UCSD-AML1 (cell line): ENCODE data around the gene FNDC10.
"Not testable (repeated sequence)": the region's sequence is repeated elsewhere in the genome, so short reads cannot be mapped to it uniquely, and the experiment has no call there.

Experiments
- DNase-seq: peaks from one replicate; lab custom pipeline; 2025; ENCODE audit not compliant: unreplicated experiment; lab: John Stamatoyannopoulos, UW

Gene FNDC10

DNA sequence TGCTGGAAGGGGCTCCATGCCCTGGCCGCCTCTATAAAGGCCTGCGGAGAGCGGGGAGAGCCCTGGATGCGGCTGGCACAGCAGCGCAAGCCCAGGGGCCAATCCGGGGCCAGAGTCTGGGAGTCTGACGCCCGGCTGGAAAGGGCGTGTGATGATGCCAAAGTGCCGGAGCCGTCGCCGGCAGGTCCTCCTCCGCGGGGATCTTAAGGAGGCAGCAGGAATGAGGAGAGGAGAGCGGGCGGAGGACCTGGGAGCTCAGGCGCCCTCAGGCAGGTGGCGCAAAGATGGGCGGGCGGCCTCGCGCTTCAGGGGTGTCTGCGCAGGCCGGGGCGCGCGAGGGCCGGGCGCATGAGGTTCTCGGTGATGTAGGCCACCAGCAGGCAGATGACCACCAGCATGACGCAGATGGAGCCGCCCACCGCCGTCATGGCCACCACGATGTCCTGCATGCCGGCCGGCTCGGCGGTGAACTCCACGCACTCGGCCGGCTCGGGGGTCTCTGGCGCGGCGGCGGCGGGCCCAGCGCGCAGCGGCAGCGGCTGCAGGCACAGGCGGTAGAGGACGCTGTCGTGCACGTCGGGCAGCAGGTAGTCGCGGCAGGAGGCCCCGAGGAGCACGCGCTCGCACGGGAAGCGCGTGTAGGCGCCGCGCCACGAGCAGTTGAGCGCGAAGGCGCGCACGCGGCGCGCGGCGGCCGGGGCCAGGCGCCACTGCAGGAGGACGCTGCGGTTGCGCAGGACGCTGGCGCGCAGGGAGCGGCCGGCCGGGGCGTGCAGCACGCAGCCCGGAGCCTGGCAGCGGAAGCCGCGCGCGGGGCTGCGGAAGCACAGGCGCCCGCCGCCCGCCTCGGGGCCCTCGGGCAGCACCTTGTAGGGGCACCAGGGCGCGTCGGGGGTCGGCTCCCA lies 653 bp downstream of the FNDC10 start:
- no peak for DNase-seq

DNA sequence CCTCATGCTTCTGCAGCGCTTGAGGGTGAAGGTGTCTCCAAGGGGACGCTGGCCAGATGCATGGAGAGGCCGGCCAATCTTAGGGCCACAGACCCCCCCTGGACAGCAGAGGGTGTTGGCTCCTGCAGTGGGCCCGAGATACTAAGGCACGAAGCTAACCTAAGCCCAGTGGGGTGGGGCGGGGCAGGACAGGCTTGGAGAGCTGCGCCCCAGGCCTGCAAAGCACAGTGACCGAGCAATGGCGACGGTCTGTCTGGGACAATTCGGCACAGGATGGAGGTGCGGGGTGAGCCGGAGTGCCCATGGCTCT lies 1.3 kb downstream of the FNDC10 start:
- no peak for DNase-seq

DNA sequence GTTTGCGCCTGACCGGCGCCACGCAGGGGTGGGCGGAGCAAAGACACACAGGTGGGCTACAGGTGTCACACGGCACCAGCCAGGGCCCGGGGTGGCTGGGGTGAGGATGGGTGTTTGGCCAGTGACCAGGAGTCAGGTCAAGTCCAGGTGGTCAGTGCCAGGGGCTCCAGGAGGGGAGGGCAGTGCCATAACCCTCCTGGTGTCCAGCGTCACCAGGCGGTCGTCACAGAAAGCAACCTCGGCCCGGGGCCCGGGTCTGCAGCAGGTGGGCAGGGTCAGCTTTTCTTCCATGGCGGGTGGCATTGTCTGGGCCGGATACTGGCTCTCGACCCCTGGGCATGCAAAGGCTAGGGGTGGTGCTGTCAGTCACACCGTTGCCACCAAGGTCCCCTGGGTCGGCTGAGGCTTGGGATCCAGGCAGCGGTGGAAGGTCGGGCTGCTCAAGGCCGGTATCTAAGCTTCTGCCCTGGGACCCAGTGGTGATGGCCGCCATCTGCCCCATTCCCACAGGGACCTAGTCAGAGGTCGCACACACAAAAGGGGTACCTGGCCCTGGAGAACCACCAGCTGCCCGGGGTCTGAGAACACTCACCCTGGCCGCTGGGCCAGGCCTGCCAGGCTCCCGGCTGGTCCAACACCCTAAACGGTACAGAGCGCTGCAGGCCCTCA lies 1.8 kb downstream of the FNDC10 start:
- DNase-seq: no peak

DNA sequence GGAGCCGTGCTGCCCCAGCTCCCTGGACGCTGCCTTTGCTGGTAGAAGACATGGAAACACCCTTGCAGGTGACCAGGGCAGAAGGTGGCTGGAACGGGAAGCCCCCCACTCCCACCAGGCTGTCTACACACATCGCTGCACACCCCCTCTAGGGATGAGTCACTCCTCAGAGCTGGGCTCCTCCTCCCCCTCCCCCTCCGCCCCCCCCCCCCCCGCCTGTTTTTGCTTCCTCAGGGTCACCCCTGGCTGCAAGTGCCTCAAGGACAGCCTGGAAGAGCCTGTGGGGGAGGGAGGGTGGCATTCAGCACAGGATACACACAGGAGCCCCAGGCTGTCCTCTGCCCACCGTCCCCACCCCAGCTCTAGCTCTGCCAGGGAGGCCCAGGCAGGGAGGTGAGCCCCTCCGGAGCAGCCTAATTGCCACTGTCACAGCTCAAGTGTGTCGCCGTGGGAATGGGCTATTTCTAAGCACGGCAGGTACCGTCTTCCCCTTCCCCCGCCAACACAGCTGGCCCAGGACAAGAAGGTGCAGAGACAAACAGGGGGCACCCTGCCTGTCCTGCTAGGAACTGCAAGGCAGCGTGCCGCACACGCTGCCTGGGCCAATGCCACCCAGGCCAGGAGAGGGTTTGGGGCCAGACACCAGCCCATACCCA lies 2.5 kb downstream of the FNDC10 start:
- peak; percentile 34 for DNase-seq

DNA sequence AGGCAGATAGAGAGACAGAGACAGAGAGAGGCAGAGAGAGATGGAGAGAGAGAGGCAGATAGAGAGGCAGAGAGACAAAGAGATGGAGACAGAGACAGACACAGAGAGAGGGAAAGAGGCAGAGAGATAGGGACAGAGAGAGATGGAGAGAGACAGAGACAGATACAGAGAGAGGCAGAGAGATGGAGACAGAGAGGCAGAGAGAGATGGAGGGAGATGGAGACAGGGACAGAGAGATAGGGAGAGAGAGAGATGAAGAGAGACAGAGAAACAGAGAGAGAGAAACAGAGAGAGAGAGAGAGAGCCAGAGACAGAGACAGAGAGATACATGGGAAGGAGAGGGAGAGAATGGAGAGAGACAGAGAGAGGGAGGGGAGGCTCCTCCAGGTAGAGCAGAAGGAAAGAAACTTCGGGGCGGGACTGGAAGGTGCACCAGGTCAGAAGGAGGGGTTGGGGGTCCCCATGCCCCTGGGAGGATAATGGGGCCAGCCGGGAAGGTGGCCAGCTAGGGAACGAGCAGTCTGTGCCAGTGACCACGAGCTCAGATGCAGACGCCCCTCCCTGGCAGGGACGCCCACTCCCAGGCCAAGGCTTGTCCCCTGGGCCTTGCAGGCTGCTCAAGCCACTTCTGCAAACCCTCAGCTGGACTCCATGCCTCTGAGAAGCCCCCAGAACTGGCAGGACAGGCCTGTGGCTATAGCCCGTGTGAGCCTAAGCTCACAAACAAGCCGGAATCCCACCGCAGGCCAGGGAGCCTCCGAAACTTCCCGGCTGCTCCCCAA lies 3.3 kb downstream of the FNDC10 start:
- no peak for DNase-seq

DNA sequence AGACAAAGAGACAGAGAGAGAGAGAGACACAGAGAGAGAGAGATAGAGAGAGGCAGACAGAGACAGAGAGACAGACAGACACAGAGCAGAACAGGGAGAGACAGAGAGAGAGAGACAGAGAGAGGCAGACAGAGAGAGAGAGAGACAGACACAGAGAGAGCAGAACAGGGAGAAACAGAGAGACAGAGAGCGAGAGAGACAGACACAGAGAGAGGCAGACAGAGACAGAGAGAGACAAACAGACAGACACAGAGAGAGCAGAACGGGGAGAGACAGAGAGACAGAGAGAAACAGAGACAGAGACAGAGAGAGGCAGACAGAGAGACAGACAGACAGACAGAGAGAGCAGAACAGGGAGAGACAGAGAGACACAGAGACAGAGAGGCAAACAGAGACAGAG lies 4.6 kb downstream of the FNDC10 start:
- not testable (repeated sequence) for DNase-seq

DNA sequence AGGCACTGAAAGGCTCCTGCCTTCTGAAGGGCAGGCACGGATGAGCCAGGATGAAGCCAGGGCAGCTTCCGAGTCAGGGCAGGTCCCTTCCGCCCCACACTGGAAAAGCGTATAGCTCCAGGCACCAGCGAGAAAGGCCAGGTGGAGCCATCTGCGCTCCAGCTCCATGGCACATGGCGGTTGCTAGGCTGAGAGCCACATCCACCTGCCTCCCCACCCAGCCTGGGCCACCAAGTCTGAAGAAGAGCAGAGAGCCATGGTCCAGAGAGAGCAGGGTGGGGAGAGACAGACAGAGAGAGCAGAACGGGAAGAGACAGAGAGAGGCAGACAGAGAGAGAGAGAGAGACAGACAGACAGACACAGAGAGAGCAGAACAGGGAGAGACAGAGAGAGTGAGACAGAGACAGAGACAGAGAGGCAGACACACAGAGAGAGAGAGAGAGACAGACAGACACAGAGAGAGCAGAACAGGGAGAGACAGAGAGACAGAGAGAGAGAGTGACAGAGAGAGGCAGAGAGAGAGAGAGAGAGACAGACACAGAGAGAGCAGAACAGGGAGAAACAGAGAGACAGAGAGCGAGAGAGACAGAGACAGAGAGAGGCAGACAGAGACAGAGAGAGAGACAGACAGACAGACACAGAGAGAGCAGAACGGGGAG lies 5.2 kb downstream of the FNDC10 start:
- DNase-seq: no peak

DNA sequence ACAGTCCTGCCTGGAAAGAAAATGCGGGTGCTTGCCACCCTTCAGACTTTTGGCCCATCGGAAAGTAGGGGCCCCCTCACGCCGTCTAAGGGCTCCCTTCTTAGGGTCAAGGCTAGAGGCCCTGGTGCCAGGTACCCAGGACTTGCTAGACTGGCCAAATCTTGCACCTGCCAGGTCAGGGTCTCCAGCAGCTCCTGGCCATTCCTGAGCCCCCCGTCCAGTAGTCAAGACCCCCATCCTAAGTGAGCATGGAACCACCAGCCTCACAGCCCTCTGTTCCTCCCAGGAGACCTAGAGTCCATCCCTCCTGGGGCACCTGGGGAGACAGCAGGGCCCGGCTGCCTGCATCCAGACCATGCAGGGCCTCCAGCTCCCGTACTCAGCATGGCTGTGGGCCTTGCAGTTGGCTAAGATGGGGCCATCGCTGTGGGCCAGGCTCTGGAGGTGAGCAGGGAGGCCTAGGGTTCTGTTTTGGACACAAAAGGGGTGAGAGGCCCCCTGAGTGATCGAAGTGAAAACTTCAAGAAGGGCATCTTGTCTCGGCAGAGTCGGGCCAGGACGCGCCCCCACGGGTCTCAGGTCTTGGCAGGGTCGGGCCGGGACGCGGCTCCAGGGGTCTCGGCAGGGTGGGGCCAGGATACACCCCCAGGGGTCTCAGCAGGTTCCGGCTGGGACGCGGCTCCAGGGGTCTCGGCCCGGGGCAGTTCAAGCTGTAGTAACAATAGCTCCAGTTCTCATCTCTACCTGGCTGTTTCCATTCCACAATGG lies 5.9 kb downstream of the FNDC10 start:
- no peak for DNase-seq

DNA sequence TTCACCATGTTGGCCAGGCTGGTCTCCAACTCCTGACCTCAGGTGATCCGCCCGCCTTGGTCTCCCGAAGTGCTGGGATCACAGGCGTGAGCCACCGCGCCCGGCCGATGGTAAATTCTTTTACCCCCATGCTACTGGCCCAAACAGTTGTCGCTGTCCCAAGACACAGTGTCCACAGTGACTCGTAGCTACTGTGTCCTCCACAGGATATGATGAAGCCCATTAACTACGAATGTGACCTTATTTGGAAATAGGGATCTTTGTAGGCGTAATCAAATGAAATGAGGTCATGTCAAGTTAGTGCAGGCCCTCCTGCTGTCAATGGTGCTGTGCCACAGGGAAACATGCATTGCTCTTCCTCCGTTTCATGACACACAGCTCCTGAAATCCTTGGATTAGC lies 8.5 kb downstream of the FNDC10 start:
- DNase-seq: no peak

DNA sequence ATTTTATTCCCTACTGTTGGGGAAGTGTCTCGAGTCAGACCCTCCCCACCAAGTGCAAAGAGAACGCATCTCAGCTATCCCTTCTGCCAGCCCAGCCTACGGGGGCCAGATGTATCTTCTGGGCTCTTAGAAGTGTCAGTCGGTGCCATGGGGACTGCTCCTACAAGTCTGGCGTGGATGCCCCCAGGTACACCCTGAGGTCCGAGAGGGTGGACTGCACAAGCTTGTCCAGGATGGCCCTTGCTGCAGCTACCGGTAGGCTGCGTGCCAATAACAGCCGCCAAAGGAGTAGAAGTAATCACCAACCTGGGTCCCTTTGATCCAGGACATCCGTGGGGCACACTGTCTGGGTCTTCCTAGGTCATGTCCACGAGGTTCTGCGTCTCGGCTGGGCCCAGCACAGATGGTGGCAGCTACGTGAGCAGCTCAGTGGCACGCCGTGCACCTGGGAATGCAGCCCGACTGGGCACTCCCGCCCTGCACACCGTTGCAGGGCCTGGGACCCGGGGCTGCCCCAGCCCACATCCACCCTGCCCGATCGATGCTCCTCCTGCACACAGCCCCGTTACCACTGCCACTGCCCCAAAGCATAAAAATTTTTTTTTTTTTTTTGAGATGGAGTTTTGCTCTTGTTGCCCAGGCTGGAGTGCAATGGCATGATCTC lies 16.5 kb downstream of the FNDC10 start:
- no peak for DNase-seq

DNA sequence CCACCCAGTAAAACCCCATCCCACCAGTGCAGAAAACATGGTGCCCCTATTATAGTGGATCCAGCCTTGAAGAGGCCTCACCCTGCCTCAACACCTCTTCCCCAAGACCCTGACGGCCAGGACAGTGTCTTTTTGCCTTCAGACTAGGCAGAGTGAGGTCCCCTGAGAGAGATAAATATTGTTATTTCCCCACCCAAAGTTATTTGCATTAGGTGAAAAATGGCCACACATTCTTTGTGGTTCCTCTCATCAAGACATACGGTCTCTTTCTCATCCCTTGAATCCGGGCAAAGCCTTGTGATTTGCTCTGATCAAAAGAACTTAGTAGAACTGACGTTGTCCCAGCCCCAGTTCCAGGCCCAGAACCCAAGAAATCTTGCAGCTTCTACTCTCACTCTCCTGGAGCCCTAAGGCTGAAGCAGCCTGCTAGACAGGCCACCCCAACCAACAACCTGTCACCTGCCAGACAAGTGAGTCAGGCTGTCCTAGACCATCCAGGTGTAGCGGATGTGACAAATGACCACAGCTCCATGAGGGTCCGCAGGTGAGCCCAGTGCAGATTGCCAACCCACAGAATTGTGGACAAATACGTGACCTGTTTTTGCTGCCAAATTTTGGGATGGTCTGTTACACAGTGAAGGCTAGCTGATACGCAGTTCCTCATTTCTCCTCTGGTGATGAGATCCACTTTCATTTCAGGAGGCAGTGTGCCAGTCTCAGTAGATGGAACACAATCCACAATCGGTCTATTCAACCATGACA lies 17.2 kb downstream of the FNDC10 start:
- DNase-seq: no peak

DNA sequence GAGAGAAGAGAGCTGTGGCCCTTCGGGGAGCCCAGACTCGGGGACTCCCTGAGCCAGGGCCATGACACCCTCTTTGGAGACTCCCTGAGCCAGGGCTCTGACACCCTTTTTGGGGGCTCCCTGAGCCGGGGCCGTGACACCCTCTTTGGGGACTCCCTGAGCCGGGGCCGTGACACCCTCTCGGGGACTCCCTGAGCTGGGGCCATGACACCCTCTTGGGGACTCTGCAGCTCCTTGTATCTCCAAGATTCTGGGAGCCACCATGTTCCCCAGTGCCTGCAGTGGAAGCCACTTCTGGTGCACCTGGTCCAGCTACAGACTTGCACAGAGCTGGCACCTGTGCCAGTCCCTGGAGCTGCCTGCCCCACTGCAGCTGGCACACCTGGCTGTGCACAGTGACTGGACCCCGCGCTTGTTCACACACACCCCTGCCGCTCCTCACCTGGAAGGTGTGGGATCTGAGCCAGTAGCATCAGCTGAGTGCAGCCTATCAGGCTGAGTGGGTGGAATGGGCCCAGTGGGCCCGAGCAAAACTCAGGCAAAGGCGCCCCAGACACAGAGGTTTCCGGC lies 21.5 kb downstream of the FNDC10 start:
- DNase-seq: no peak

DNA sequence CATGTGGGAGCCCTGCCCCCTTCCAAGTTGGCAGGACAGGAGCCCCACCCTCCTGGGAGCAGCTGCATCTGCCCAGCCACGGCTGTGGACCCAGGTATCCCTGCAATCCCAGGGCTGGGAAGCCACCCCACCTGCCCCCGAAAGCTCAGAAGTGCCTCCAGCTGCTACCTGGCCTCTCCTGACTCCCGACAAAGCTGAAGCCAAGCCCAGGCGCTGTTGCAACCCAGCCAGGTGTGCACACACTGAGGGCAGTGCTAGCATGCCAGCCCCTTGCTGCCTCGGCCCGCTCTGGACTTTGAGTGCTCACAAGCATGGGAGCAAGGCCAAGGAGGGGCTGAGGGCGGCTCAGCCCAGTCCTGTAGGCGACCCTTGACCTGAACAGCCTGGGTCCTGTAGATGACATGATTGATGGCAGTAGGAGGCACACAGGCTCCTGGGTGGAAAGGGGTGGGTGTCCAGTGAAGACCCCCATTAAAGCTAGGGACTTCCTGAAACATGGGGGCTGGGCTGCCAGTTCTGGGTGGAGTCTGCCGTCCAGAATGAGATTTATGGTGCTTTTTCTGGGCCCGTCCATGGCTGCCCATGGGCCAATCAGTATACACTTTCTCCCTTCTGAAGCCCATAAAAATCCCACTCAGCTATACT lies 22.4 kb downstream of the FNDC10 start:
- DNase-seq: no peak

DNA sequence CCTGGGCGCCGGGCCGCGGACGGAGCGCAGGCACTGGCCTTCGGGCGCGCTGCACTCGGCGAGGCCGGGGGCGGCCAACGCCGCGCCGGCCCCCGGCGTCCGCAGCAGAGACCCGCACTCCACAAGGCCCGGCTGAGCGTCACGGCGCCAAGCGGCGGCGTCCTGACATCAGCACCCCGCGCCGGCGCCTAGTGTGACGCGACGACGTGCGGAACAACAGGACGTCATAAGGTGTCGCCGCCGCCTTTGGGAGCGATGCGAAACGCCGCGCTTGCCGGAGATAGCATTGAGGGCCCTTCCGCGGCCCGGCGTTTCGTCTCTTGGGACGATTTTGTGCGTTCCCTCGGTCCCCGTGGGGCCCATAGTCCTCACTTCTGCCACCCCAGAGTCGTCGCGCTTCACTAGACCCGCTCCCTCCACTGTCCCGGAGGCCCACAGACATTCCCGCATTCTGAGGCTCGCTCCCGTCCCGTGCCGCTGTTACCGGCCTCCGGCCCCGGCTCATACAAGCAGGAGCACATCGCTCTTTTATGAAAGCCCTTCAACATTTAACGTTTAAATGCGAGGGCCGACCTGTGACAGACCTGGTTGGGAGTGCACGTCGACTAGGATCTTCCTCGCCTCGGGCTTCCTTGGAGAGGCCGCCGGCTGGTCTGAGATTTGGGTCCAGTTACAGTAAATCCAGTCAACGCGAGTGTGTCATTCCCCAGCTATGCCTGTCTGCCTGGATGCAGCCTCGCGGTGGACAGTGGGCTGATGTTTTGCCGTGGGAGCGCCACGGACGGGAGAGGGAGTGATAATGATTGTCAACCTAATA lies 25.0 kb downstream of the FNDC10 start, which contains the start of gene SSU72:
Gene SSU72, minus strand, starts transcription at position 143 of the 817 bp plus-strand sequence. CDS start 306 bp downstream, outside the sequence.
- peak; percentile 92 for DNase-seq

DNA sequence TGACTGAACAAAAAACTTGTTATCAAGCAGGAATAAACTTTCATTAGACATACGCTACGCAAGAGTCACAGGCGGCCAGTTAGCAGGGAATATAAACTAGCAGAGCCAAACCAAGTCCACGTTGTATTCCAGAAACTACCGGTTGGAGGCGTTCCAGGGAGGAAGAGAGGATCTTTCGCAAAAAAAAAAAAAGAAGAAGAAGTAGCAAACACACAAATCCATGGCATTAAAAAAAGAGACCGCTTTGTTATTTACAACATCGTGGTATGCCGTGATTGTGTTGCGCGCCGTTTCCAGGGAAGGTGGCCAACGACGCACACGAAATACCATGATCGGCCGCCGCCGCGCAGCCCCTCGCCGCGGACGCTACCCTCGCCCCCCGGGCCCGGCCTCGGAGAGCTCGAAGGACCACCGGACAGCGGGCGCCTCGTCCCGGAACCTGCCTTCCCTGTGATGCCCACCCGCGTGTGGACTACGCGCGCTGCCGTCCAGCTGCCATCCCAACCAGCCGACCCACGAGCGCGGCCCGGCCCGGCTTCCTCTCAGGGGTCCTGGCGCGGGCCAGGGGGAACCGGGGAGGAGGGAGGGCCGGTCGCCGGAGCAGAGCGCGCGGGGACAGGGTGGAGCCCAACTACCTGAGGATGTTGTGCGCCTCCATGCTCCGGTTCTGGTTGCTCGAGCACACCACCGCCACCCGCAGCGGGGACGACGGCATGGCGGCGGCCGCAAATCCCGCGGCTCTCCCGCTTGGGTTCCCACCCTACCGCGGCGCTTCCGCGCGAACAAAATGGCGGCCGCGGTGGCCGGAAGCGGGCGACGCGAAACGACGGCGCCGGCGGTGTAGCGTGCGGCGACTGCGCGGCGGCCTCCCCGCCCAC lies 25.9 kb downstream of the FNDC10 start:
- DNase-seq: peak; percentile 86

DNA sequence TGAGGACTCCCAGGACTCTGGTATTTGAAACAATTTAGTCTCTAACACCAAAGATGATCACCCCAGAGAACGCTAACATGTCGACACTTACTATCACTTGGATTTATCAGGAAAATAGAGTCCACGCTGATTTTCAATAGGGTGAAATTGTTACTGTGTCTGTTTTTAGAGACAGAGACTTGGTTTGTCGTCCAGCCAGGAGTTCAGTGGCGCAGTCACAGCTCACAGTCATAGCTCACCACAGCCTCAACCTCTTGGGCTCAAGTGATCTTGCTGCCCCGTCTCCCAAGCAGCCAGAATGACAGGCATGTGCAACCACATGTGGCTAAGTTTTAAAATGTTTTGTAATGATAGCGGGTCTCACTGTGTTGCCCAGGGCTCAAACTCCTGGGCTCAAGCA lies 30.6 kb downstream of the FNDC10 start:
- no peak for DNase-seq
